ENCODE data around the gene GHR. TPM values are rescaled to one million over a fixed set of nuclear protein-coding genes. Genes with fewer than 3 reads are reported as not detected.

Gene GHR
- total RNA-seq, 1 donor from 2014 or later: 6.6 TPM

DNA sequence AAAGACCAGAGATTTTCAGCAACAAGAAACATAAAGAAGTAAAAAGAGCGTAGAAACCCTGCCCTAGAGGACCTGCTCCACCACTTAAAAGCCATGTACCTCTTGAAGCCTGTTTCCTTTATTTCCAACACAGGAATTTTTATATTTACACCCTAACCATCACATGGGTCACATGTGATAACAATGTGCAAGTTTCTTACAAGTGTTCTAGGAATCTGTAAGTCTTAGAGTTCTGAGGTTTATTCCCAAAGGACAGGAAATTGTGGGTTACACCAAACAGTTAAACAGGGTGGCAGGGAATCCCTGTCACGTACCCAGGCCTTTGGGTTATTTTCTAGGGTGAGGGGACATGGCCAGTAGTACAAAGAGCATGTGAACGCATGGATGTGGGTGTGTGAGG is 224.8 kb downstream of the GHR start:
- no peak overlapping the region for H3K4me3 Mint-ChIP-seq (ENCODE audit: low read depth)
- TF ChIP-seq, protein P1, sequence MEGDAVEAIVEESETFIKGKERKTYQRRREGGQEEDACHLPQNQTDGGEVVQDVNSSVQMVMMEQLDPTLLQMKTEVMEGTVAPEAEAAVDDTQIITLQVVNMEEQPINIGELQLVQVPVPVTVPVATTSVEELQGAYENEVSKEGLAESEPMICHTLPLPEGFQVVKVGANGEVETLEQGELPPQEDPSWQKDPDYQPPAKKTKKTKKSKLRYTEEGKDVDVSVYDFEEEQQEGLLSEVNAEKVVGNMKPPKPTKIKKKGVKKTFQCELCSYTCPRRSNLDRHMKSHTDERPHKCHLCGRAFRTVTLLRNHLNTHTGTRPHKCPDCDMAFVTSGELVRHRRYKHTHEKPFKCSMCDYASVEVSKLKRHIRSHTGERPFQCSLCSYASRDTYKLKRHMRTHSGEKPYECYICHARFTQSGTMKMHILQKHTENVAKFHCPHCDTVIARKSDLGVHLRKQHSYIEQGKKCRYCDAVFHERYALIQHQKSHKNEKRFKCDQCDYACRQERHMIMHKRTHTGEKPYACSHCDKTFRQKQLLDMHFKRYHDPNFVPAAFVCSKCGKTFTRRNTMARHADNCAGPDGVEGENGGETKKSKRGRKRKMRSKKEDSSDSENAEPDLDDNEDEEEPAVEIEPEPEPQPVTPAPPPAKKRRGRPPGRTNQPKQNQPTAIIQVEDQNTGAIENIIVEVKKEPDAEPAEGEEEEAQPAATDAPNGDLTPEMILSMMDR (IDR thresholded peaks at IDR 0.05; ENCODE audit: unreplicated experiment): no peak
- no peaks in the 10 kb centered on the region for H3K27me3 Mint-ChIP-seq
- H3K27ac Mint-ChIP-seq: no peak overlapping the region
- no peaks in the 10 kb centered on the region for H3K36me3 Mint-ChIP-seq (ENCODE audit: insufficient read depth)
- no peak for DNase-seq (ENCODE audit: low spot score, unreplicated experiment)
- H3K9me3 Mint-ChIP-seq (ENCODE audit: low read depth): no peaks in the 10 kb centered on the region
- peaks cover 2% of the 10 kb centered on the region for H3K4me1 Mint-ChIP-seq (ENCODE audit: low read depth)

DNA sequence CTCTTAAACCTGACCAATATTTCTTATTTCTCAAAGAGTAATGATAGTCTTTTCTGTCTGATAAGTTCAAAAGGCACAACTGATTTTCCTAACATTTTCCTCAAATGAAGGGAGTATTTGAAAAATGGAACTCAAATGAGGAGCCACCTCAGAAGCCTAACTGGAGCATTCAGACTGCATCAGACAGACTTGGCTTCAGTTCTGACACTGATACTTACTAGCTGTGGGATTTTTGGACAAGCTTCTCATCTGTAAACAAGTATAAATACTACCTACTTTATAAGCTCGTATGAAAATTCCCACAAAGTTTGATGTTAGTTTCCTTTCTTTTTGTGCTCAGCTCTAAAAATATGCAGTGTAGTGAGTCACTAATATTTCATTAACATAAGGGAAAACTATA is 225.7 kb downstream of the GHR start:
- H3K4me1 Mint-ChIP-seq (ENCODE audit: low read depth): peaks cover 2% of the 10 kb centered on the region
- H3K36me3 Mint-ChIP-seq (ENCODE audit: insufficient read depth): no peaks in the 10 kb centered on the region
- no peak for DNase-seq (ENCODE audit: low spot score, unreplicated experiment)
- H3K9me3 Mint-ChIP-seq (ENCODE audit: low read depth): no peaks in the 10 kb centered on the region
- H3K27me3 Mint-ChIP-seq: no peaks in the 10 kb centered on the region
- H3K27ac Mint-ChIP-seq: no peak overlapping the region
- TF ChIP-seq, protein P1 (IDR thresholded peaks at IDR 0.05; ENCODE audit: unreplicated experiment): no peak
- H3K4me3 Mint-ChIP-seq (ENCODE audit: low read depth): no peak overlapping the region

DNA sequence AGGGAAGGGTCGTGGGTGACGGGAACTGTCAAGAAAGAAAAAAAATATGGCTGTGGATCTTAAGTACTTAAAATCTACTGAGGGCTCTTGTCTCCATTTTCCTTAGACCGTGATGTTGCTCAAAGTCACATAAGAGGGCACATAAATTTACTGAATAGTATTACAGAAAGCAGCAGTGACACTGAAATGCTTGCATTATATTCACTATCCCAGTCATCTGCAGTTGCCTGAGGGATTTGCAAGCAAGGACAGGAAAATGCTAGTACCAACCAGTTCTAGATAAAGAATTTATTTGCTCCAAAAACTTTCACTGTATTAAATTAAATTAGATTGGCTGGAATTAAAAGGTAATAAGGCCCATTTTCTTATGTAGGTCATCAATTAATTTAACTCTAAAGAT is 226.8 kb downstream of the GHR start:
- no peak overlapping the region for H3K27ac Mint-ChIP-seq
- H3K27me3 Mint-ChIP-seq: no peaks in the 10 kb centered on the region
- H3K9me3 Mint-ChIP-seq (ENCODE audit: low read depth): no peaks in the 10 kb centered on the region
- TF ChIP-seq, protein P1 (IDR thresholded peaks at IDR 0.05; ENCODE audit: unreplicated experiment): no peak
- H3K36me3 Mint-ChIP-seq (ENCODE audit: insufficient read depth): no peaks in the 10 kb centered on the region
- peaks cover 2% of the 10 kb centered on the region for H3K4me1 Mint-ChIP-seq (ENCODE audit: low read depth)
- DNase-seq (ENCODE audit: low spot score, unreplicated experiment): no peak
- no peak overlapping the region for H3K4me3 Mint-ChIP-seq (ENCODE audit: low read depth)

DNA sequence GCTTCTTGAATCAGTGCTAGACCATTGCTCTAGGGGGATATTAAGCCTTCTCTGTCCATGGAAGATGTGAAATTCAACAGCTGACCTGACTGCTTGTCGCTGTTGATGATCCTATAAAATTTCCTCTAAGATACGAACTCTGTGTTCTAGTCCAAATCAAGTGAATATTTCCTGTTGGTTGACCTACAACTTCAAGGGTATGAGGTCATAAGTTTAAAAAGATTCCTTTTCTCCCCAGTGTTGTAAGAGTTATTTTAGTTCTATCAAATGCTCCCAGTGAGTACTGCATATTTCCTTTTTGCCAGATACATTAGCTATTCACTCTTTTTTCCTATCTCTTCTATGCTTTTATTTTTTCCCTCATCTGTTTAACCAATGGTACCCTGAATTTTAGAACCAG is 230.5 kb downstream of the GHR start:
- H3K27me3 Mint-ChIP-seq: no peaks in the 10 kb centered on the region
- H3K4me1 Mint-ChIP-seq (ENCODE audit: low read depth): no peaks in the 10 kb centered on the region
- no peak for DNase-seq (ENCODE audit: low spot score, unreplicated experiment)
- no peaks in the 10 kb centered on the region for H3K36me3 Mint-ChIP-seq (ENCODE audit: insufficient read depth)
- no peak overlapping the region for H3K4me3 Mint-ChIP-seq (ENCODE audit: low read depth)
- no peaks in the 10 kb centered on the region for H3K9me3 Mint-ChIP-seq (ENCODE audit: low read depth)
- H3K27ac Mint-ChIP-seq: no peak overlapping the region
- TF ChIP-seq, protein P1 (IDR thresholded peaks at IDR 0.05; ENCODE audit: unreplicated experiment): no peak

DNA sequence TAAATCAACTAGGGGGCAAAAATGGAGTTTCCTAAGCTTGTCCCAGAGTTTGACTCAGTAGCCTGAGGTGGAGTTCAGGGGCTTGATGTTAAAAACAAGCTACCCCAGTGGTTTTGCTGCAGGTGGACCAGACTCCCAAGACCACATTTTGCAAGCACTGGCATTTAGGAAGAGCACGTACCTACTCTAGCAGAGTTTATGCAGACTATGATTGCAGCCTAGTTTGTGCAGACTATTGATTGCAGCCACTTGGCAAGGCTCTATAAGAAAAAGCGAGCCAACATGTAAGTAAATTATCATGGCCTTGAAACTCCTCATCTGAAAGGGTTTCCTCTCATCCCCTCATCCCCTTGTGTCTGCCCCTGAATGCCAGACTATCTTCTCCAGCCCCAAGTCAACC is 231.4 kb downstream of the GHR start:
- no peak for DNase-seq (ENCODE audit: low spot score, unreplicated experiment)
- TF ChIP-seq, protein P1 (IDR thresholded peaks at IDR 0.05; ENCODE audit: unreplicated experiment): no peak
- Mint-ChIP-seq H3K27ac (no peak overlapping the region), H3K36me3 (ENCODE audit: insufficient read depth) (peaks cover 6% of the 10 kb centered on the region), H3K4me1 (ENCODE audit: low read depth) (no peaks in the 10 kb centered on the region), H3K4me3 (ENCODE audit: low read depth) (no peak overlapping the region), H3K9me3 (ENCODE audit: low read depth) (peaks cover 6% of the 10 kb centered on the region), H3K27me3 (no peaks in the 10 kb centered on the region)
